HG03432 (cell line): ENCODE measurements around the gene ELL.
"Not testable (repeated sequence)": the region's sequence is repeated elsewhere in the genome, so short reads cannot be mapped to it uniquely, and the experiment has no call there.

Experiments used
- ATAC-seq: cut with Tn5 transposase; IDR thresholded peaks from one replicate; pipeline ENCODE4 v1.9.1; 2021; ENCODE audit warnings: mild to moderate bottlenecking, moderate library complexity; ENCODE audit not compliant: unreplicated experiment

Gene ELL

GRCh38 chr19:18532168-18532890 lies 10.5 kb upstream of the ELL start:
- ATAC-seq, result no peak

DNA sequence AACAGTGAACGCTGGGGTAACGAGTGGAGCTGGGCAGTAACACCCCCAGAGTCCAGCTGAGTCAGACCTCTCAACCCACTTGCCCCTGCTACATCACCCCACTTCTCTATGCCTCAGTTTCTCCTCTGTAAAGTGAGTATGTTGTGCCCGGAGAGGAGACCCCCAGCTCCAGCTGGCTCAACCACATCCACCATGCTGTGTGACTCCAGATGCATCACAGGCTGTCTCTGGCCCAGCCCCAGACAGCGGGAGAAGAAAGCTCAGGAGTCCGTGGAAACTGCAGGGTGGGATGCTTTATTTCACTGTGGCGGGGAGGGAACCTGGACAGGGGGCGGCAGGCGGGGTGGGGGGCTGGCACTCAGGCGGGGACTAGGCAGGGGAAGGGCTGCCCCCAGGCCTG lies 9.6 kb upstream of the ELL start:
- no peak for ATAC-seq

DNA sequence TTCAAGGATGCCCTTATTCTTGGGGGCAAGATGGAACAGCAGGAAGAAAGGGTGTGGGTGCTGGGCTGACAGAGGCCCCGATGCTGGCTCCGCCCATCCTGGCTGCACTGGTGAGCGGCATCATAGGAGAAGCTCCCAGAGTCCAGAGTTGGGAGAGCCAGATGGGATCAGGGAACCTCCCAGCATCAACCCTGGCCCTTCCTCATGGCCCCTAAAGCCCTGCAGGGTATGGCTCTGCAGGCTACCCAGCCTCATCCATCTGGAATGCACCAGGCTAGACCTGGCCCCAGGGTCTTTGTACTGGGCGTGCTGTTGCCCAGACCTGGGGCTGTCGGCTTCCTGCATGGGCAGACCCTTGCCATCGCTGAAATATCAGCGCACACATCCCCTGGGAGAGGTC lies 7.9 kb upstream of the ELL start:
- ATAC-seq, result no peak

DNA sequence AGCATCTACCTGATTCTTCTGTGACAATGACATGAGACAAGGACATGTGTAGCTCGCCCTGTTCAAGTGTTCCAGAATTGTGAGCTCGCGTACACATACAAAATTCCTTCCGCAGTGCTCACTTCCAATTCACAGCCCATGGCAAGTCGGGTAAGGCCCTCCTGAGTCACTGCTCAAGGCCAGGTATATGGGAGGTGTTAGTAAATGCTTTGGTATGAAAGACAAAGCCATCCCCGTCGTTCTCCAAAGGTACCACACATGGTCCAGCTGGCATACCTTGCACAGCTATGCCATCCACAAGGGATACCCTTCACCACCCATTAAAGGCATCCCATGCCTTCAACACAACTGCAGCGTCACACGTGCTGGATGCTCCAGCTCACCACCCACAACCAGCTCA lies 4.4 kb upstream of the ELL start:
- ATAC-seq, result no peak

GRCh38 chr19:18523841-18524240 lies 2.0 kb upstream of the ELL start:
- no peak for ATAC-seq

DNA sequence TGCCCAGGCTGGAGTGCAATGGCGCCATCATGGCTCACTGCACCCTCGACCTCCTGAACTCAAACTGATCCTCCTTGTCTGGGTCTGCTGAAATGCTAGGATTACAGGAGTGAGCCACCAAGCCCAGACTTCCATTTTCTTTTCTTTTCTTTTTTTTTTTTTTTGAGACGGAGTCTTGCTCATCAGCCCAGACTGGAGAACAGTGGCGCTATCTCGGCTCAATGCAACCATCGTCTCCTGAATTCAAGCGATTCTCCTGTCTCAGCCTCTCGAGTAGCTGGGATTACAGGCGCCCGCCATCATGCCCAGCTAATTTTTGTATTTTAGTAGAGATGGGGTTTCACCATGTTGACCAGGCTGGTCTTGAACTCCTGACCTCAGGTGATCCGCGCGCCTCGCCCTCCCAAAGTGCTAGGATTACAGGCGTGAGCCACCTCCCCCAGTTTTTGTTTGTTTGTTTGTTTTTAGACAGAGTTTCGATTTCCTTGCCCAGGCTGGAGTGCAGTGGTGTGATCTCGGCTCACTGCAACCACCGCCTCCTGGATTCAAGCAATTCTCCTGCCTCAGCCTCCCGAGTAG lies 1.1 kb upstream of the ELL start:
- not testable (repeated sequence) for ATAC-seq

- peak; percentile 85 for ATAC-seq
Measured at GRCh38 chr19:18522124-18522861, 423 bp upstream of the ELL start.

DNA sequence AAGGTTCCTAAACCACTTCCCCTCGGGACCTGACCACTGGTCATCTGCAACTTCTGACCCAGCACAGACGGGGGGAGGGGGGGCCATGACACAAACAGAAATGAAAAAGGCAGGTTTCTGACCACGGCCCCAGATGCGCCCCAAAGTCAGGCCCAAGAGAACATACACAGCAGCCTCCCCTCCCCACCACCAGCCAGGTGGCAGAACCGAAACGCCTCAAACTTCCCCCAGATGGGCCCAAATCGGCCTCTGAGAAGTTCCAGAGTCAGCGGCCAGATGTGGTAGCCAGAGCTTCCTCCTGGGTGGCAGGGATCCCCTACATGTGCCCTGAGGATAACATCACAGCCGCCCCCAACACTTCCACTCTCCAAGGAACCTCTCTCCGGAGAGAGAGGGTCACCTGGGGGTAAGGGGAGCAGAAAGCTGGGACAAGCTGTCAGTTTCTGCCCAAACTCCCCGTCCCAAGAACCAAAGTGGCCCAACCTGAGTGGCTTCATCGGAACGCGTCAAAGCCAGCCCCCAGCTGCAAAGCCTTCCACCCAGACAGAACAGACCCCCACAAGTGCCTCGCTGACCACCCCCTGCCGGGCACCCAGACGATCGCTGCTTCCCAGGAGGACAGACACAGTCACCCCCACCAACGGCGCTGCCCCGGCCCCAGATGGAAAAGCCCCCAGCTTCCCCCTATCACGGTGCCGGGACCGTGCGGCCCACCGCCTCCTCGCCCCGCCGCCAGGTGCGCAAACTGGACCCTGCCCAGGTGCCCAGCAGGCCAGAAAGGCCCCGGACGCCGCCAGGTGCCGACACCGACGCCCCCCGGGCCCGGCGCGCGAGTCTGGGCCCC lies 800 bp downstream of the ELL start:
- no peak for ATAC-seq

- ATAC-seq, result no peak
Measured at GRCh38 chr19:18519962-18520847, 1.7 kb downstream of the ELL start.

- no peak for ATAC-seq
Measured at GRCh38 chr19:18518639-18519038, 3.2 kb downstream of the ELL start.

- no peak for ATAC-seq
Measured at GRCh38 chr19:18517606-18518005, 4.3 kb downstream of the ELL start.

DNA sequence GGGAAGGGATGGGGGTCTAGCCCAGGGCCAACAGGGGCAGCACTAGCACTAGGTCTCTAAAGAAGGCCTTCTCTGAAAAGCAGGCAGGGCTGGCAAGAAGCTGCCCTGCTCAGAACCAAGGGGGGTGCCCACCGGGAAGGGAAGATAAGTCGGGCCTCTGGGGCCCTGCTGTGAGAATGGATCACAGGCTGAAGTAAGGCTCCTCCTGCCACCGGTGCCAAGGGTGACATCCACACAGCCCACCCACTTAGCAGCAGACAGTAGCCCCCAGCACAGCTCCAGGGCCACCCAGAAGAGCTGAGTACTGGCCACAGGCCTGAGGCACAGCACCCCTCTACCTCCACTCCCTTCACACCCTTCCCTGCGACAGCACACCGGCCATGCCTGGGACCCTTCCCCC lies 5.9 kb downstream of the ELL start:
- no peak for ATAC-seq

- ATAC-seq, result no peak
Measured at GRCh38 chr19:18514800-18515682, 6.8 kb downstream of the ELL start.

GRCh38 chr19:18513868-18514267 lies 8.0 kb downstream of the ELL start:
- no peak for ATAC-seq

DNA sequence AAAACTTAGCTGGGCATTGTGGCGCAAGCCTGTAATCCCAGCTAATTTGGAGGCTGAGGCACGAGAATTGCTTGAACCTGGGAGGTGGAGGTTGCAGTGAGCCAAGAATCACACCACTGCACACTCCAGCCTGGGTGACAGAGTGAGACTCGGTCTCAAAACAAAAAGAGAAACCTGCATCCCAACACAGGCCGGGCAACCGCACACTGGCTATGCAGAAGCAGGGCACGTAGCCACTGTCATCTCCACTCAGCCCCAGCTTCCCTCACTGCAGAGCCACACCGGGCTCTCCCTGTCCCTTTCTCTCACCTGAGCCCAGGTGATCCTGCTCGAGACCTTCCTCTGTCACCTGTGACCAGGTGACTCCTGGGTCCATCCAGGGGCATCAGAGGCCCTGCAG lies 11.7 kb downstream of the ELL start:
- no peak for ATAC-seq

- no peak for ATAC-seq
Measured at GRCh38 chr19:18508585-18508984, 13.3 kb downstream of the ELL start.

DNA sequence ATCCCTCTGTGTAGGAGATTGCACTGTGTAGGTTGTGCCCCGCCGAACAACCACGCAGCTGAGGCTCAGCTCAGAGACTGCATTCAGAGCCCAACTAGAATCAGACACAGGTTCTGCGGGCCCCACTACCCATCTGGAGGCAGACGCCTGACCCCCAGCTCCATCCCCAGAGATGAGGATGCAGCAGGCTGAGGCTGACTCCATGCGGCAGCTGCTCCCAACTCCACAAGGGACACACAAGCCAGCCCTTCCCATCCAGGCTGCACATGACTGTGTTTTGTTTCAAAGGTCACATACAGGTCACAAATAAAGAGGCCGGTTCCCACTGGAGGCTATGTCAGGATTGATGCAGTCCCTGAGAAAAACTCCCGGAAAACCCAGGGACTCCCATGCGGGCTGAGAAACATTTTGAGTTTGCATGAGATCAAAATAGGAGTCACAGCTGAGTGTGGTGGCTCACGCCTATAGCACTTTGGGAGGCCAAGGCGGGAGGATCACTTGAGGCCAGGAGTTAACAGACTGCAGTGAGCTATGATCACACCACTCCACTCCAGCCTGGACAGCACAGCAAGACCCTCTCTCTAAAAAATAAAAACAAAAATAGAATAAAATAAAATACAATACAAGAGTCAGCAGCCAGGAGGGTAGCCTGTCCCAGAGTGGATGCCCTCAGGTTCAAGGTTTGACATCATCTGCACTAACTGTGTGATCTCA lies 14.0 kb downstream of the ELL start:
- ATAC-seq, result no peak

DNA sequence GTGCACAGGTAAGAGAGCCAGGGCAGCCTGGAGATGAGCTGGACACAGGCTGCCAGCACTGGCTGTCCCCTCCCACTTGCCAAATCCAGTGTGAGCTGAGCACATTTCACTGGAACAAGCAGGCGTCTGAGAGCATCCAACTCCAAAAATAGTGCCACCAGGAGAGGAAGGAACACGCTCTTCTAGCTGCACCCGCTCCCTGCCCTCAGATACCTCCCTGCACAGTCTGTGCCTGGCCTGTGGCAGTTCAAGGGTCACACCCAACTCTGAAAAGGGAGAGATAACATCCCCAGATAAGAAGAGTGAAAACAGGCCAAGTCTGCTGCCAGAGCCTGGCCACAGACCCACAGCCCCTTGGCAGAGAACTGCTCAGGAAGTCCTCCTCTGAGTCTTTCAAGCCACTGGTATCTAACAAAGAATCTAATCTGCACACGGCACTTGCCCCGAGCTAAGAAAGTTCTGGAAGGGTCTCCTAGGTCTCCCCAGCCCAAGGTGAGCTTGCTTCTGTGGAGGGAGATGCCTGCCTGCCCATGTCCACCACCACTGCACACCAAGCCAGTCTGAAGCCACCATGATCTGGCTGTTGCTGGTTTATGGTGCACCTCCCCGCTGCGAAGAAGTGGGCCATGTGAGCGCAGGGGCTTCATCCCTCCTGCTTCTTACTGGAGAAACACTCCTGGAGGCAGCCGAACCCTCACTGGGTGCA lies 14.7 kb downstream of the ELL start:
- ATAC-seq, result no peak
